GM21576 (cell line): Measurements from ENCODE around the gene PMCH.
"Not testable (repeated sequence)": the region's sequence is repeated elsewhere in the genome, so short reads cannot be mapped to it uniquely, and the experiment has no call there.

Experiments used
- ATAC-seq: cut with Tn5 transposase; IDR thresholded peaks from one replicate; pipeline ENCODE4 v1.9.1; 2021; ENCODE audit warnings: mild to moderate bottlenecking, moderate library complexity; ENCODE audit not compliant: unreplicated experiment

Gene PMCH

DNA sequence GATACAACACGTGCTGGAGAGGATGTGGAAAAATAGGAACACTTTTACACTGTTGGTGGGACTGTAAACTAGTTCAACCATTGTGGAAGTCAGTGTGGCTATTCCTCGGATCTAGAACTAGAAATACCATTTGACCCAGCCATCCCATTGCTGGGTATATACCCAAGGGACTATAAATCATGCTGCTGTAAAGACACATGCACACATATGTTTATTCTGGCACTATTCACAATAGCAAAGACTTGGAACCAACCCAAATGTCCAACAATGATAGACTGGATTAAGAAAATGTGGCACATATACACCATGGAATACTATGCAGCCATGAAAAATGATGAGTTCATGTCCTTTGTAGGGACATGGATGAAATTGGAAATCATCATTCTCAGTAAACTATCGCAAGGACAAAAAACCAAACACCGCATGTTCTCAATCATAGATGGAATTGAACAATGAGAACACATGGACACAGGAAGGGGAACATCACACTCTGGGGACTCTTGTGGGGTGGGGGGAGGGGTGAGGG, 50.5 kb downstream of the PMCH start:
- not testable (repeated sequence) for ATAC-seq
